ENCODE results near the gene RALGPS1. TPM values are rescaled to one million over a fixed set of nuclear protein-coding genes. Genes with fewer than 3 reads are reported as not detected.

RALGPS1 gene
- total RNA-seq, 4 donors from 2014 or later, result 3.3 to 9.8 (median 6.7) TPM

DNA sequence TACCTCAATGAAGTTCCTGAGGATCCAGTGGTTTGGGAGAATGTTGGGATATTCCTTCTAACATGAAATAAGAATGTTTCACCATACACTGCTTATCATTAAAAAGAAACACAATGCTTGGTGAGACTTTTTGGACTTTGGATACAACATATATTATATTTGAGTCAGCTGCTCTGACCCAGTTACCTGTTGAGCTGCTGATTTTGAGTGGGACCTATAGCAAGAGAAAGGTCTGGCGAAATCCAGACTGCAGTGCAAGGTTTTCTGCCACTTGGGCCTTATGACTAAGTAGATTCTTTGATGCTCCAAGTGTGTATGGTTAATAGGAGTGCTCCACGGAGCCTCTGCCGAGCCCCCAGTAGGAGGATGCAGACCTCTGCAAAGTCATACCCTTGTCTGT lies 10.0 kb upstream of the RALGPS1 start:
- H3K27me3 ChIP-seq, result peaks cover 0 to 7% of the 10 kb centered on the region in 2 donors
- no peaks in the 10 kb centered on the region for H3K4me1 ChIP-seq
- no peak overlapping the region for H3K27ac ChIP-seq
- DNase-seq (ENCODE audit: low spot score in 2 of 2), result no peak
- H3K4me3 ChIP-seq, result no peak overlapping the region
- H3K9me3 ChIP-seq, result peaks cover 0 to 16% (median 0%) of the 10 kb centered on the region in 4 donors
- 77 to 85% methylated on average over 3 of the region's 3 CpGs for WGBS, 2 donors
- TF ChIP-seq POLR2A (IDR thresholded peaks at IDR 0.05), result no peak
- no peak for TF ChIP-seq CTCF (IDR thresholded peaks at IDR 0.05)
- no peak for TF ChIP-seq EP300 (IDR thresholded peaks at IDR 0.05)
- no peaks in the 10 kb centered on the region for H3K36me3 ChIP-seq

- Histone ChIP-seq H3K4me1 (no peaks in the 10 kb centered on the region), H3K4me3 (no peak overlapping the region), H3K9me3 (peaks cover 0 to 11% (median 0%) of the 10 kb centered on the region in 4 donors), H3K27me3 (peaks cover 0 to 7% of the 10 kb centered on the region in 2 donors), H3K27ac (no peak overlapping the region), H3K36me3 (no peaks in the 10 kb centered on the region)
- DNase-seq (ENCODE audit: low spot score in 2 of 2), result no peak
- WGBS, 2 donors, result 52 to 53% methylated on average over 6 of the region's 6 CpGs
- no peak for TF ChIP-seq EP300 (IDR thresholded peaks at IDR 0.05)
- TF ChIP-seq POLR2A (IDR thresholded peaks at IDR 0.05), result no peak
- no peak for TF ChIP-seq CTCF (IDR thresholded peaks at IDR 0.05)
Measured at GRCh38 chr9:126906091-126906490, 8.5 kb upstream of the RALGPS1 start.

- H3K36me3 ChIP-seq, result no peaks in the 10 kb centered on the region
- H3K4me3 ChIP-seq, result no peak overlapping the region
Measured at GRCh38 chr9:126907058-126907457, 7.5 kb upstream of the RALGPS1 start.

DNA sequence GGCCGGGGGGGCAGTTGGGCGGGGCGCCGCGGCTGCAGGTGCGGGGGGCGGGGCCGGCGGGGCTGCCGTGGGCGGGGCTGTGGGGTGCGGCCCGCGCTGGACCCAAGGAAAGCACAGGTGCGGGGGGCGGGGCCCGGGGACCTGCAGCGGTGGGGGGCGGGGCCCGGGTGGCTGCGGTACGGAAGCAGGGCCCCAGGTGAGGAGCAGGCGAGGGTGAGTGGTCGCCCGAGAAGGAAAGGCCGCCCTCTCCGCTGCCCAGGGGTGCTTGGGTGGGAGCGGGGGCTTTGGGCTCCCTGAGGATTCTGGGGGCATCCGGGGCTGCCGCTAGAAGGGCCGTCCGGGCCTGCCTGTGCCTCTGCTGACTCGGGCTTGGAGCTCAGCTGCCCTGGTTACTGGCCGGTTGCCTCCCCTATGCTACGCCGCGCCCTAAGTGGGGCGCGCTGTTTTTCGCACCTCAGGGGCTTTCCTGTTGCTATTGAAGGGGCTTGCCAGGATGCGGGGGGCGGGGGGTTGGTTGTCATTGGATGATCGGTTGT lies 767 bp downstream of the RALGPS1 start:
- no peak for DNase-seq (ENCODE audit: low spot score in 2 of 2)
- Histone ChIP-seq H3K4me1 (peaks cover 0 to 15% (median 2%) of the 10 kb centered on the region in 4 donors), H3K27me3 (no peaks in the 10 kb centered on the region), H3K27ac (peak overlapping the region in 2 of 4 donors; percentile 34 to 50), H3K36me3 (no peaks in the 10 kb centered on the region), H3K4me3 (peak overlapping the region; percentile 29 to 81 (median 59)), H3K9me3 (no peaks in the 10 kb centered on the region)
- TF ChIP-seq POLR2A (IDR thresholded peaks at IDR 0.05) (no peak), CTCF (IDR thresholded peaks at IDR 0.05) (no peak), EP300 (IDR thresholded peaks at IDR 0.05) (no peak)
- WGBS, 2 donors, result 7 to 11% methylated on average over 18 to 23 of the region's 43 CpGs

More at GRCh38 chr9:126907058-126907457, 7.5 kb upstream of the RALGPS1 start:
- TF ChIP-seq EP300 (IDR thresholded peaks at IDR 0.05) (no peak), POLR2A (IDR thresholded peaks at IDR 0.05) (no peak), CTCF (IDR thresholded peaks at IDR 0.05) (no peak)
- H3K4me1 ChIP-seq, result no peaks in the 10 kb centered on the region
- DNase-seq (ENCODE audit: low spot score in 2 of 2), result no peak
- H3K9me3 ChIP-seq, result peaks cover 0 to 1% (median 0%) of the 10 kb centered on the region in 4 donors
- no peak overlapping the region for H3K27ac ChIP-seq
- WGBS, 2 donors, result 56 to 63% methylated on average over 2 of the region's 2 CpGs
- H3K27me3 ChIP-seq, result peaks cover 0 to 7% of the 10 kb centered on the region in 2 donors

DNA sequence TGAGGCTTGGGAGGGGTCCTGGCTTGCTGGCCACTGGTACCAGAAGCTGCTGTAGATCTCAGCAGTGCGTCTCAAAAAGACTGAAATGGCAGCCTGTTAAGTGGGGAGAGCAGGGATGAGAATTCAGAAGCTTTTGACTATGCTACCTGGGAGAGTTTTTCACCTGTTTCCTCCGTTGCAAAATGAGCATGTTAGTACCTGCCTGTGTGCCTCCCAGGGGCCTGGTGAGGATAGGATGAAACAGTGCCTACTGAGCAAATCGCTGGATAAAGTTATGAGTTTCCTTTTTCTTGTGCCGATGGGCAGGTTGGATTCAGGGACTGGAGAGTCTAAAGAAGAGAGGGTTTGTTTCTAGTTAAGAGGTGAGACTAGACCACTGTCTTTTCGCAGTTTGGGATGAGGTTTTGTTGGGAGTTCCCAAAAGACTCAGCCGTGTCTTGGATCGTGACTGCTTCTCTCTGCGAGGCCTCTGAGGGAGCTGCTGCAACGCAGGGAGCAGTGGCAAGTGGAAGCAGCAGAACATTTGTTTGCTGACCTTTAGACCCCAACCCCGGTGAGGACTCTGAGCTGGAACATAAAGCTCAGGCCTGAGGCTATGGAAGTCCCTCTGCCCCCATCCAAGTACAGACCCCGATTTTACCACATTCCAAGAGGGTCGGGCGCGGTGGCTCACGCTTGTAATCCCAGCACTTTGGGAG lies 1.4 kb downstream of the RALGPS1 start:
- Histone ChIP-seq H3K4me3 (peak overlapping the region in 1 of 4 donors; percentile 49), H3K9me3 (no peaks in the 10 kb centered on the region), H3K27me3 (no peaks in the 10 kb centered on the region), H3K36me3 (no peaks in the 10 kb centered on the region), H3K4me1 (peaks cover 0 to 15% (median 2%) of the 10 kb centered on the region in 4 donors), H3K27ac (peak overlapping the region in 1 of 4 donors; percentile 50)
- TF ChIP-seq POLR2A (IDR thresholded peaks at IDR 0.05) (no peak), EP300 (IDR thresholded peaks at IDR 0.05) (no peak)
- DNase-seq (ENCODE audit: low spot score in 2 of 2), result no peak
- WGBS, 2 donors, result 76 to 79% methylated on average over 15 of the region's 15 CpGs

Data from tibial nerve (tissue), 4 donors.